HL-60 (cell line): Measurements from ENCODE around the gene SNAI3.

Experiments
- DNase-seq, 2 experiments: peaks; one replicate each; pipeline ENCODE4 v3.0.0-alpha.2; 2010 to 2020; ENCODE audit warnings: low read depth in 1 of 2, low spot score in 1 of 2
- H3K27ac ChIP-seq: fragments of 250-450 bp; sonication (Bioruptor Pico); replicated peaks from 2 replicates; pipeline ENCODE4 v1.5.1; 2020; ENCODE audit warnings: mild to moderate bottlenecking, moderate library complexity
- H3K27me3 ChIP-seq: fragments of 250-450 bp; sonication (Bioruptor Pico); 2 replicates; pipeline ENCODE4 v1.5.1; 2021; ENCODE audit warnings: mild to moderate bottlenecking, moderate library complexity; ENCODE audit not compliant: insufficient read depth, poor library complexity, severe bottlenecking
- H3K4me3 ChIP-seq: replicated peaks from 2 replicates; pipeline ENCODE4 v1.5.1; 2011; ENCODE audit warnings: mild to moderate bottlenecking, control low read depth, low read length; ENCODE audit not compliant: insufficient read depth
- GABPA ChIP-seq: IDR thresholded peaks from 2 replicates; pipeline ENCODE4 v1.6.1; 2012; ENCODE audit warnings: low read depth
- POLR2AphosphoS5 ChIP-seq: IDR thresholded peaks from 2 replicates; pipeline ENCODE4 v1.6.1; 2012; ENCODE audit warnings: low read depth
- SPI1 ChIP-seq: IDR thresholded peaks from 2 replicates; pipeline ENCODE4 v1.6.1; 2012; ENCODE audit warnings: low read depth, mild to moderate bottlenecking, borderline replicate concordance
- microRNA-seq: library from miRNA; unstranded; fragments of <30 nt; microRNA quantifications from one replicate; pipeline ENCODE4, GENCODE V29; 2018
- TF ChIP-seq, protein P1 (sequence below): IDR thresholded peaks from 2 replicates; pipeline ENCODE4 v1.6.1; 2012; ENCODE audit warnings: low read depth; ENCODE audit not compliant: insufficient replicate concordance
- TF ChIP-seq, protein P2 (sequence below): IDR thresholded peaks from one replicate; pipeline ENCODE4 v1.5.1; 2011; ENCODE audit warnings: low read length, control low read depth, inconsistent platforms; ENCODE audit not compliant: insufficient read depth

The SNAI3 gene

DNA sequence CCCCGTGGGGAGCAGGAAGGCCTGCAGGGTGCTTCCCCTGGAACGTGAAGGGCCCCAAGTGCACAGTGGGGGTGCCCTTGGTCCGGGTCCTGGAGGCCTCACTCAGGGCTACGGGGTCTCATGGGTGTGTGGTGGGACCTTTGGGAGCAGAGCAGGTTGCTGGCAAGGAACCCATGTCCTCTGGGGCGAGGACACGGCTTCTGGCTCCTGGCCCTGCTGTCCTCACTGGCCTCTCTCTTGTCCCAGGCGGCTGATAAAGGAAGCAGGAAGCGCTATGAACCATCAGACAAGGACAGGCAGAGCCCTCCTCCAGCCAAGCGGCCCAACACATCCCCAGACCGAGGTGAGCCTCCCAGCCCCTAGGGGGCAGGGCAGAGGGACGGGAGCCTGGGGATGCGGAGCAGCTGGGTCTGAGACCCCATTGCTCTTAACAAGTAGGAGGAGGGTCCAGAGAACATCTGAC lies 57.8 kb downstream of the SNAI3 start:
- no peak for DNase-seq
- Histone ChIP-seq H3K27me3 (no peaks in the 10 kb centered on the region), H3K4me3 (no peak overlapping the region), H3K27ac (no peak overlapping the region)
- TF ChIP-seq, protein P1, sequence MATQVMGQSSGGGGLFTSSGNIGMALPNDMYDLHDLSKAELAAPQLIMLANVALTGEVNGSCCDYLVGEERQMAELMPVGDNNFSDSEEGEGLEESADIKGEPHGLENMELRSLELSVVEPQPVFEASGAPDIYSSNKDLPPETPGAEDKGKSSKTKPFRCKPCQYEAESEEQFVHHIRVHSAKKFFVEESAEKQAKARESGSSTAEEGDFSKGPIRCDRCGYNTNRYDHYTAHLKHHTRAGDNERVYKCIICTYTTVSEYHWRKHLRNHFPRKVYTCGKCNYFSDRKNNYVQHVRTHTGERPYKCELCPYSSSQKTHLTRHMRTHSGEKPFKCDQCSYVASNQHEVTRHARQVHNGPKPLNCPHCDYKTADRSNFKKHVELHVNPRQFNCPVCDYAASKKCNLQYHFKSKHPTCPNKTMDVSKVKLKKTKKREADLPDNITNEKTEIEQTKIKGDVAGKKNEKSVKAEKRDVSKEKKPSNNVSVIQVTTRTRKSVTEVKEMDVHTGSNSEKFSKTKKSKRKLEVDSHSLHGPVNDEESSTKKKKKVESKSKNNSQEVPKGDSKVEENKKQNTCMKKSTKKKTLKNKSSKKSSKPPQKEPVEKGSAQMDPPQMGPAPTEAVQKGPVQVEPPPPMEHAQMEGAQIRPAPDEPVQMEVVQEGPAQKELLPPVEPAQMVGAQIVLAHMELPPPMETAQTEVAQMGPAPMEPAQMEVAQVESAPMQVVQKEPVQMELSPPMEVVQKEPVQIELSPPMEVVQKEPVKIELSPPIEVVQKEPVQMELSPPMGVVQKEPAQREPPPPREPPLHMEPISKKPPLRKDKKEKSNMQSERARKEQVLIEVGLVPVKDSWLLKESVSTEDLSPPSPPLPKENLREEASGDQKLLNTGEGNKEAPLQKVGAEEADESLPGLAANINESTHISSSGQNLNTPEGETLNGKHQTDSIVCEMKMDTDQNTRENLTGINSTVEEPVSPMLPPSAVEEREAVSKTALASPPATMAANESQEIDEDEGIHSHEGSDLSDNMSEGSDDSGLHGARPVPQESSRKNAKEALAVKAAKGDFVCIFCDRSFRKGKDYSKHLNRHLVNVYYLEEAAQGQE, result no peak
- TF ChIP-seq, protein P2, sequence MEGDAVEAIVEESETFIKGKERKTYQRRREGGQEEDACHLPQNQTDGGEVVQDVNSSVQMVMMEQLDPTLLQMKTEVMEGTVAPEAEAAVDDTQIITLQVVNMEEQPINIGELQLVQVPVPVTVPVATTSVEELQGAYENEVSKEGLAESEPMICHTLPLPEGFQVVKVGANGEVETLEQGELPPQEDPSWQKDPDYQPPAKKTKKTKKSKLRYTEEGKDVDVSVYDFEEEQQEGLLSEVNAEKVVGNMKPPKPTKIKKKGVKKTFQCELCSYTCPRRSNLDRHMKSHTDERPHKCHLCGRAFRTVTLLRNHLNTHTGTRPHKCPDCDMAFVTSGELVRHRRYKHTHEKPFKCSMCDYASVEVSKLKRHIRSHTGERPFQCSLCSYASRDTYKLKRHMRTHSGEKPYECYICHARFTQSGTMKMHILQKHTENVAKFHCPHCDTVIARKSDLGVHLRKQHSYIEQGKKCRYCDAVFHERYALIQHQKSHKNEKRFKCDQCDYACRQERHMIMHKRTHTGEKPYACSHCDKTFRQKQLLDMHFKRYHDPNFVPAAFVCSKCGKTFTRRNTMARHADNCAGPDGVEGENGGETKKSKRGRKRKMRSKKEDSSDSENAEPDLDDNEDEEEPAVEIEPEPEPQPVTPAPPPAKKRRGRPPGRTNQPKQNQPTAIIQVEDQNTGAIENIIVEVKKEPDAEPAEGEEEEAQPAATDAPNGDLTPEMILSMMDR, result no peak
- TF ChIP-seq GABPA (no peak), SPI1 (no peak), POLR2AphosphoS5 (no peak)

Small RNA genes lying within 50 kb of the gene (microRNA-seq; reads per million reads assigned to microRNA genes)
- 1.5 reads per million for gene MIR4722
